GM15510 (cell line): ENCODE measurements around the gene SHKBP1.

Source experiments
- POLR2A ChIP-seq: IDR thresholded peaks from 3 replicates; pipeline ENCODE4 v1.6.1; 2011; ENCODE audit warnings: borderline replicate concordance; ENCODE audit not compliant: insufficient read length; ENCODE audit errors: extremely low read depth

The SHKBP1 gene

GRCh38 chr19:40550951-40551350, 25.7 kb upstream of the SHKBP1 start:
- TF ChIP-seq POLR2A: no peak

- TF ChIP-seq POLR2A: no peak
These were observed 23.8 kb upstream of the SHKBP1 start for GRCh38 chr19:40552848-40553247.

- no peak for TF ChIP-seq POLR2A
These were observed 22.5 kb upstream of the SHKBP1 start for GRCh38 chr19:40553885-40554857.

GRCh38 chr19:40555978-40556689, 20.5 kb upstream of the SHKBP1 start:
- no peak for TF ChIP-seq POLR2A

GRCh38 chr19:40556953-40557530, 19.6 kb upstream of the SHKBP1 start:
- no peak for TF ChIP-seq POLR2A

- no peak for TF ChIP-seq POLR2A
These were observed 17.3 kb upstream of the SHKBP1 start for GRCh38 chr19:40559394-40559793.

- no peak for TF ChIP-seq POLR2A
These were observed 16.6 kb upstream of the SHKBP1 start for GRCh38 chr19:40560092-40560507.

- no peak for TF ChIP-seq POLR2A
These were observed 14.7 kb upstream of the SHKBP1 start for GRCh38 chr19:40561947-40562346.

- TF ChIP-seq POLR2A: no peak
These were observed 11.3 kb upstream of the SHKBP1 start for GRCh38 chr19:40565355-40565754.

- TF ChIP-seq POLR2A: no peak
These were observed 10.7 kb upstream of the SHKBP1 start for GRCh38 chr19:40565910-40566495.

- TF ChIP-seq POLR2A: no peak
These were observed 9.5 kb upstream of the SHKBP1 start for GRCh38 chr19:40567040-40567749.

- no peak for TF ChIP-seq POLR2A
These were observed 8.8 kb upstream of the SHKBP1 start for GRCh38 chr19:40567750-40568494.

- peak; percentile 22 for TF ChIP-seq POLR2A
These were observed 6.2 kb upstream of the SHKBP1 start for GRCh38 chr19:40570313-40571004.

- no peak for TF ChIP-seq POLR2A
These were observed 5.7 kb upstream of the SHKBP1 start for GRCh38 chr19:40571005-40571318.
